ENCODE measurements around the gene BRME1. TPM values are rescaled to one million over a fixed set of nuclear protein-coding genes. Genes with fewer than 3 reads are reported as not detected.

Gene BRME1
- total RNA-seq, 1 experiment from 2014 or later = 6.7 TPM

DNA sequence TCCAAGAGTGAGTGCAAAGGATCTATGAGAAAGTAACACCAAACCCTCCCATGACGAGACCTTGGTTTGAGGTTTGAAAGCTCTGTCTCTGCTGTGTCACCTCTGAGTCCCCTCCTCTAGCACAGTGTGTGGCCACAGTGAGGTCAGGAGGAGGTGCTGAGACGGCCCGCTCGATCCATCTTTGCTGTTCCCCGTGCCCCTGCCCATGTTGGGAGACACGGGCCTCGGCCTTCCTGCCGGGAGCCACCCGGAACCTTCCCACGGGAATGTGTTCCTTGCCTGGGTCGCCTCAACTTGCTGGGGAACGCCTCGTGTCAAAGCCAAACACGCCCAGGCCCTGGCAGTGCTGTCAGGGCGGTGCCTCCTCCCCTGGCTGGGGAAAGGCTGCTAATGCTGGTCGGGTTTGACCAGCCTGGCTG lies 18.9 kb downstream of the BRME1 start:
- no peak overlapping the region for H2AK5ac ChIP-seq (ENCODE audit: insufficient read length, low read length)
- Mint-ChIP-seq H3K9me3 (no peaks in the 10 kb centered on the region; a peak in 1 of 5 replicates), H3K36me3 (ENCODE audit: insufficient read depth in 1 of 3, low read depth in 3 of 3) (no peaks in the 10 kb centered on the region), H3K27me3 (ENCODE audit: low read depth) (peaks cover 2% of the 10 kb centered on the region; the same call in 1 of the 2 replicates), H3K4me3 (no peak overlapping the region), H3K4me1 (peaks cover 3 to 10% of the 10 kb centered on the region in 2 experiments; a peak in 3 of 4 replicates), H3K27ac (no peak overlapping the region)
- no peak overlapping the region for H4K5ac ChIP-seq (ENCODE audit: insufficient read length, low read depth, low read length)
- no peak overlapping the region for H2BK120ac ChIP-seq (ENCODE audit: low read depth, low read length, poor library complexity, severe bottlenecking)
- no peaks in the 10 kb centered on the region for H3K23me2 ChIP-seq (ENCODE audit: insufficient read length, low read depth, low read length, poor library complexity, severe bottlenecking)
- H3K79me2 ChIP-seq (ENCODE audit: insufficient read depth, low read length) = no peaks in the 10 kb centered on the region
- H3K4me2 ChIP-seq (ENCODE audit: insufficient read depth, insufficient read length, low read length) = no peak overlapping the region
- WGBS (ENCODE audit: extremely low coverage, insufficient read length, low lambda C conversion rate) = no CpG with 5 or more reads among the region's 16 CpGs
- DNase-seq = no peak
- no peaks in the 10 kb centered on the region for H3K4me1 ChIP-seq (ENCODE audit: insufficient read depth, low read length)
- no peak overlapping the region for H2BK5ac ChIP-seq (ENCODE audit: insufficient read length, low read length)
- no peak overlapping the region for H3K14ac ChIP-seq (ENCODE audit: insufficient read depth, low read length)
- H3K4ac ChIP-seq (ENCODE audit: low read depth, low read length) = no peak overlapping the region
- H3K56ac ChIP-seq (ENCODE audit: insufficient read length, low read depth, low read length) = no peak overlapping the region
- H3K23ac ChIP-seq (ENCODE audit: insufficient read length, low read depth, low read length) = no peak overlapping the region
- H3K18ac ChIP-seq (ENCODE audit: insufficient read length, low read depth, low read length) = no peak overlapping the region
- H3K27me3 ChIP-seq (ENCODE audit: insufficient read depth, low read length) = no peaks in the 10 kb centered on the region
- no peak overlapping the region for H3K27ac ChIP-seq (ENCODE audit: insufficient read length, low read depth, low read length)
- no peaks in the 10 kb centered on the region for H3K79me1 ChIP-seq (ENCODE audit: insufficient read depth, low read depth, low read length, poor library complexity, severe bottlenecking)
- H3K9ac ChIP-seq (ENCODE audit: extremely low read depth, insufficient read length, low read length) = no peak overlapping the region
- H4K8ac ChIP-seq (replicated peaks; ENCODE audit: insufficient read length, low read depth, low read length) = no peak overlapping the region
- TF ChIP-seq, protein P1, sequence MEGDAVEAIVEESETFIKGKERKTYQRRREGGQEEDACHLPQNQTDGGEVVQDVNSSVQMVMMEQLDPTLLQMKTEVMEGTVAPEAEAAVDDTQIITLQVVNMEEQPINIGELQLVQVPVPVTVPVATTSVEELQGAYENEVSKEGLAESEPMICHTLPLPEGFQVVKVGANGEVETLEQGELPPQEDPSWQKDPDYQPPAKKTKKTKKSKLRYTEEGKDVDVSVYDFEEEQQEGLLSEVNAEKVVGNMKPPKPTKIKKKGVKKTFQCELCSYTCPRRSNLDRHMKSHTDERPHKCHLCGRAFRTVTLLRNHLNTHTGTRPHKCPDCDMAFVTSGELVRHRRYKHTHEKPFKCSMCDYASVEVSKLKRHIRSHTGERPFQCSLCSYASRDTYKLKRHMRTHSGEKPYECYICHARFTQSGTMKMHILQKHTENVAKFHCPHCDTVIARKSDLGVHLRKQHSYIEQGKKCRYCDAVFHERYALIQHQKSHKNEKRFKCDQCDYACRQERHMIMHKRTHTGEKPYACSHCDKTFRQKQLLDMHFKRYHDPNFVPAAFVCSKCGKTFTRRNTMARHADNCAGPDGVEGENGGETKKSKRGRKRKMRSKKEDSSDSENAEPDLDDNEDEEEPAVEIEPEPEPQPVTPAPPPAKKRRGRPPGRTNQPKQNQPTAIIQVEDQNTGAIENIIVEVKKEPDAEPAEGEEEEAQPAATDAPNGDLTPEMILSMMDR (conservative IDR thresholded peaks at IDR 0.05) = no peak
- H2BK15ac ChIP-seq (ENCODE audit: low read depth, low read length) = no peak overlapping the region
- H2AFZ ChIP-seq (ENCODE audit: low read length) = no peak overlapping the region
- H3T11ph ChIP-seq (ENCODE audit: low read length) = no peak overlapping the region
- H4K91ac ChIP-seq (ENCODE audit: insufficient read length, low read depth, low read length) = no peak overlapping the region
- H2BK20ac ChIP-seq (ENCODE audit: low read depth, low read length, poor library complexity, severe bottlenecking) = no peak overlapping the region
- no peaks in the 10 kb centered on the region for H3K9me3 ChIP-seq (ENCODE audit: control insufficient read depth, low read depth, low read length)
- no peak overlapping the region for H2BK12ac ChIP-seq (ENCODE audit: insufficient read length, low read depth, low read length)
- no peaks in the 10 kb centered on the region for H4K20me1 ChIP-seq (ENCODE audit: control insufficient read depth, insufficient read depth, insufficient read length)
